ENCODE data around the gene RPS16.

The RPS16 gene

DNA sequence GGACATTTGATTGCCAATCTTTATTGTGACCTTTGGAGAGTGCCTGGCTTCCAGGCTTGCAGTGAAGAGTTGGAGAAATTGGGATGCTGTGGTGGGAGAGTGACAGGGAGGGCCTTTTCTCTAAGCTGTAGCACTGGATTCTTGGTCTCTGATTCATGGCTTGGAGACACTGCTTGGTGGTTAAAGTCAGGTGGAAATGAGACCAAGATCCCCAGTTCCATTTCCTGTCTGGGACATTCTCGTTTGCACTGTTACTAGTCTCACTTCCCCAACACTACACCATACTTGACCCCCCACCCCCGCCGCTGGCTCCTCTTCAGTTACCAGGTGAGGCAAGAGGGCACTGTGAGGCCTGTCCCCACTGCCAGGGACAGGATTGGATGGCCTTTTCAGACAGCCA lies 12.5 kb upstream of the RPS16 start:
- DNase-seq = no peak

DNA sequence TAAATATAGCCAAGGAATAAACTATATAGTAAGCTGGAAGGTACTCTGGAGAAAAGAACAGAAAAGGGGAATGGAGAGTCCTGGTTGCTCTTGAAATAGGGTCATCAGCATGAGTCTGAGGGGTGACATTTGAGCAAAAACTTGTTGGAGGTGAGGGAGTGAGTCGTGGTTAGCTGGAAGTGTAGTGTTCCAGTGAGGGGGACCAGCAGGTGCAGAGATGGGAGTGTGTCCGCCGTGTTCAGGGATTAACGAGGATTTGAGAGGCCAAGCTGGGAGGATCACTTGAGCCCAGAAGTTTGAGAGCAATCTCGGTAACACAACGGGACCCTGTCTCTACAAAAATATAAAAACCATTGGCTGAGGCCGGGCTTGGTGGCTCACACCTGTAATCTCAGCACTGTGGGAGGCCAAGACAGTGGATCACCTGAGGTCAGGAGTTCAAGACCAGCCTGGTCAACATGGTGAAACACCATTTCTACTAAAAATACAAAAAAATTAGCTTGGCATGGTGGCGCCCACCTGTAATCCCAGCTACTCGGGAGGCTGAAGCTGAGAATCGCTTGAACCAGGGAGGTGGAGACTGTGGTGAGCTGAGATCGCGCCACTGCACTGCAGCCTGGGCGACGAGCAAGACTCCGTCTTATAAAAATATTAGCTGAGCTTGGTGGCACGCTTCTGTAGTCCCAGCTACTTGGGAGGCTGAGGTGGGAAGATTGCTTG lies 10.8 kb upstream of the RPS16 start:
- DNase-seq = no peak

DNA sequence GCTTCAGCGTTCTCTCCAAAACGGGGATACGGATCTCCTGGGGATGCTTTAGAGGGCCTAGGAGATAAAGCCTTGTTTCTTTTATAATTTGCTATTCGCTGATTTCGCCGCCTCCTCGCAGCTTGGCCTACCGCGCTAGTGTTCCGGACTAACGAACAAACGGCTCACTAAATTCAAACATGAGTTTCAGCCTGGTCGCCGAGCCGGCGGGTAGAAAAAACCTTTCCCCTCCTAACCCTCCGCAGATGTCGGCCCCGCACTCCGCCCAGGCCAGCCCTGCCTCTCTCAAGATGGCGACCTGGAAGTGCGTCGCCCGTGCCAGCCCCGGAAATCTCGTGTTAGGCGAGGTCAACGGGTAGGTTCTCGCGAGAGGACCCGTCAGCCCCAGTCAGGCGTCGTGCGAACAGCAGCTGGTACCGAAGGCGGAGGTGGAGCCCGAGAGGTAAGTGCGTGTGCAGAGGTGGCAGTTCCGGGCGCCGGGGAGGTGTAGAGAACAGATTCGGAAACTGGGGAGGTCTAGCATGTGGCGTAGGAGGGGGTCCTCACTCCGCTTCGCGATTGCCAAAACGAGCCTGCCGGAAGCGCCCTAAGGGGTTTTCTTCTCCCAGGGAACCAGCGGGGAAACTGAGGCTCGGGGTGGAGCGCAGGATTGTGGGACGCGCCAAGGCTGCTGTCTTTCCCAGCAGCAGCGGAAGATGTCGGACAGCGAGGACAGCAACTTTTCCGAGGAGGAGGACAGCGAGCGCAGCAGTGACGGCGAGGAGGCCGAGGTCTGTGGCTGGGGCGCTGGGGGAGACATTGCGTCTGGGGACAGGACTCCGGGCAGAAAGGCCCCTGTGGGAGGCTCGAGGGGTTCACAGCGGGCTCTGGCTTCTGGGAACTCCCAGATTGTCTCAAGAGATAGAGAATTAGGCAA lies 9.7 kb upstream of the RPS16 start, which contains the start of gene SUPT5H:
TSS of gene SUPT5H (plus strand) at position 387 of the 916 bp plus-strand sequence. CDS start at position 696, 309 bp downstream.
- DNase-seq = peak; percentile 99

DNA sequence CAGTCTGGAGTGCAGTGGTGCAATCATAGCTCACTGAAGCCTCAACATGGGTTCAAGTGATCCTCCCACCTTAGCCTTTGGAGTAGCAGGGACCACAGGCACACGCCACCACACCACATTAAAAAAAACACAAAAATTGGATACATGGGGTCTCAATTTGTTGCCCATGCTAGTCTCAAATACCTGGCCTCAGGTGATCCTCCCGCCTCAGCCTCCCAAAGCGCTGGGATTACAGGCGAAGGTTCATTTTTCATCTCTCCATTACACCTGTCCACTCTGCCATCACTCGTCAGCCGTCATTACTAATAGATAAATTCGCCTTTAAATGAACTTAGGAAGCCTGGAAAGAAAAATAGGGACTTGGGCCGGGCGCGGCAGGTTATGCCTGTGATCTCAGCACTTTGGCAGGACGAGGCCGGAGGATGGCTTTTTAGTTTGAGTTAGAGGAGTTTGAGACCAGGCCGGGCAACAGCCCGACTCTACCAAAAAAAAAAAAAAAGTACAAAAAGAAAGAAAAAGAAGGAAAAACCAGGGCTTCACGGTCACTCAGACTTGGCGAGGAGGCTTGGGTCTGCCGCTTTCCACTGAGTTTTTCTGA lies 8.9 kb upstream of the RPS16 start:
- DNase-seq = peak; percentile 50

DNA sequence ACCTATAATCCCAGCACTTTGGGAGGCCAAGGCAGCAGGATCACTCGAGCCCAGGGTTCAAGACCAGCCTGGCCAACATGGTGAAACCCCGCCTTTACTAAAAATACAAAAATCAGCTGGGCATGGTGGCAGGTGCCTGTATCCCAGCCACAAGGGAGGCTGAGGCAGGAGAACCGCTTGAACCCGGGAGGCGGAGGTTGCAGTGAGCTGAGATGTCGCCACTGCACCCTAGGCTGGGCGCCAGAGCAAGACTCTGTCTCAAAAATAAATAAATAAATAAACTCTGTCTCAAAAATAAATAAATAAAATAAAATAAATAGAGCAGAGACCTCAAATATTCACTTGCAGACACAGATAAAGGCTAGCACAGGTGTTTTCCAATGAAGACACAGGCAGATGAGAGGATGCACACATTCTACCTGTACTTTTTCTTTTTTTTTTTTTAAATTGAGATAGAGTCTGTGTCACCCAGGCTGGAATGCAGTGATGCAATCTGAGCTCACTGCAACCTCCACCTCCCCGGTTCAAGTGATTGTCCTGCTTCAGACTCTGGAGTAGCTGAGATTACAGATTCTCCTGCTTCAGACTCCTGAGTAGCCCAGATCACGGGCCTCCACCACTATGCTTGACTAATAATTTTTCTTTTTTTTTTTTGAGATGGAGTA lies 2.7 kb upstream of the RPS16 start:
- DNase-seq = no peak

DNA sequence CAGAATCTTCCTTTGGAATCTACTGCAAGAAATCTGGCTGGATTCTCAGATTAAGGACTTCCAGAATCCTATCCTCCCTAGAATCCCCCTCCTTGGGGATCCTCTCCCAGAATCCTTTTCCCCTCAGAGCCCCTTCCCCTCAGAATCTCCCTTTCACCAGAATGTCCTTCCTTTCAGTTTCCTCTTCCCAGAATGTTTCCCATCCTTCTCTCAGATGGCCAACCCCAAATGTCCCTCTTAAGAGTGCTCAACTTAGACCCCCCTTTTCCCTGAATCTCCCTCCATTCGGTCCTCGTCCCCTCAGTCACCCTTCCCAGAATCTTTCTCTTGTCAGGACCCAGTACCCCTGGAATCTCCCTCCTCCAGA lies 584 bp upstream of the RPS16 start:
- no peak for DNase-seq

DNA sequence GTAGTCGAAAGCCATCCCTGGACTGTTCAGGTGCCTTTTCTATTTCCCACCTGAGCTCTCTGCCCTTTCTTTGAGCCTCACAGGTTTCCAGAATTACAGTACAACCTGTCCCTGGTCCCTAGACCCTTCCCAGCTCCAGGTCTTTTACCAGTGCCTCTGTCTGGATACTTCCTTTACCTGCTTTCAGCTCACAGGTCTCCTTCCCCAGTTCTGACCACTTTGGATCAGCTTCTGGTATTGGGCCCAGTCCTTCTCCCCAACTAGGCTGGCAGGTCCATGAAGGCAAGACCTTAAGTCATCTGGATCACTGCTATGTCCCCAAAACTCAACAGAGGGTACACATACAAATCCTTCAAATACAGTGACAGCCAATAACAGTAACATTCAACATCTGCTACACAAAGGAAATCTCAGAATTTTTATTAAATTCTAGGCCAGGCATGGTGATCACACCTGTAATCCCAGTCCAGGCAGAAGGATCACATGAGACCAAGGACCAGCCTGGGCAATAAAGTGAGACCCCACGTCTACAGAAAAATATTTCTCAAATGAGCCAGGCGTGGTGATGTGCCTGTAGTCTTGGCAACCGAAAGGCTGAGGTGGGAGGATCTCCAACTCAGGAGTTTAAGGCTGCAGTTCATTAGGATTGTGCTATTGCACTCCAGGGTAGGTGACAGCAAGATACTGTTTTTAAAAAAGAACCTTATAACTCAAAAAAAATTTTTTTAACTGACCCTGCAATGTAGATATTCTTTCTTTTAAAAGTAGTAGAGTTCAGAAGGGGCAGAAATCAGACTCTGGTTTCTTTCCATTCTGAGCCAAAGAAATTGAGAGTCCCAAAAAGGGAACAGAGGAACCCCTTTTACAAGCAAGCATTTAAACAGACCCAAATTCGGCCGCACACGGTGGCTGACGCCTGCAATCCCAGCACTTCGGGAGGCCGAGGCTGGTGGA lies 1.3 kb downstream of the RPS16 start:
- no peak for DNase-seq

DNA sequence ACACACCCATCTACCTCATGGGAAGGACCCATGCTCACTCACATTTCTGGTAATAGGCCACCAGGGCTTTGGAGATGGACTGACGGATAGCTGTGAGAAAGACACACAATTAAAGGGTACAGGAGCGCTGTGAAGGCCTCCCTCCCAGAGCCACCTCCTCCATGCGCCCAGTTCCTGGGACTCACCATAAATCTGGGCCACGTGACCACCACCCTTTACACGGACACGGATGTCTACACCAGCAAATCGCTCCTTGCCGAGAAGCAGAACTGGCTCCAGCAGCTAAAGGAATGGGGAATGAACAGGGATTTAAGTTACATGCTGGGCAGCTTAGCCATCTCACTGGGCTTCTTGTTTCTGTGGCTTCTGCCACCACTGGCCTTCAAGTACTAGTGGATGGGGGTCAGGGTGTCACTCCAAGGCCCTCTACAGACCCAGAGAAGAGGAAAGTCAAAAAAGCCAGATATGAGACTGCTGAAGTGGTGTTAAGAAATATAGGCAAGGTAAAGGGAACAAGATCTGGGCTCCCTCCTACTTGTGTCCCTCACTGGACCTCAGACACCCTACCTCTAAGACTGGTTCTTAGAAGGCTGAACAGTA lies 2.2 kb downstream of the RPS16 start:
- DNase-seq = no peak

DNA sequence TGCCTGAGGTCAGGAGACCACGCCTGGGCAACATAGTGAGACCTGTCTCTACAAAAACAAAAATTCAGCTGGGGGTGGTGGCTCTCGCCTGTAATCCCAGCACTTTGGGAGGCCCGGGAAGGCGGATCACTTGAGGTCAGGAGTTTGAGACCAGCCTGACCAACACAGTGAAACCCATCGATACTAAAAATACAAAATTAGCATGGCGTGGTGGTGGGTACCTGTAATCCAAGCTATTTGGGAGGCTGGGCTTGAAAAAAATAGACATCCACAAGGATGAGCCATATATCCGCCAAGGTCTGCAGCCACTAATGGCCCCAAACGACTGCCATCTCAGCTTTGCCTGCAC lies 3.1 kb downstream of the RPS16 start:
- no peak for DNase-seq

DNA sequence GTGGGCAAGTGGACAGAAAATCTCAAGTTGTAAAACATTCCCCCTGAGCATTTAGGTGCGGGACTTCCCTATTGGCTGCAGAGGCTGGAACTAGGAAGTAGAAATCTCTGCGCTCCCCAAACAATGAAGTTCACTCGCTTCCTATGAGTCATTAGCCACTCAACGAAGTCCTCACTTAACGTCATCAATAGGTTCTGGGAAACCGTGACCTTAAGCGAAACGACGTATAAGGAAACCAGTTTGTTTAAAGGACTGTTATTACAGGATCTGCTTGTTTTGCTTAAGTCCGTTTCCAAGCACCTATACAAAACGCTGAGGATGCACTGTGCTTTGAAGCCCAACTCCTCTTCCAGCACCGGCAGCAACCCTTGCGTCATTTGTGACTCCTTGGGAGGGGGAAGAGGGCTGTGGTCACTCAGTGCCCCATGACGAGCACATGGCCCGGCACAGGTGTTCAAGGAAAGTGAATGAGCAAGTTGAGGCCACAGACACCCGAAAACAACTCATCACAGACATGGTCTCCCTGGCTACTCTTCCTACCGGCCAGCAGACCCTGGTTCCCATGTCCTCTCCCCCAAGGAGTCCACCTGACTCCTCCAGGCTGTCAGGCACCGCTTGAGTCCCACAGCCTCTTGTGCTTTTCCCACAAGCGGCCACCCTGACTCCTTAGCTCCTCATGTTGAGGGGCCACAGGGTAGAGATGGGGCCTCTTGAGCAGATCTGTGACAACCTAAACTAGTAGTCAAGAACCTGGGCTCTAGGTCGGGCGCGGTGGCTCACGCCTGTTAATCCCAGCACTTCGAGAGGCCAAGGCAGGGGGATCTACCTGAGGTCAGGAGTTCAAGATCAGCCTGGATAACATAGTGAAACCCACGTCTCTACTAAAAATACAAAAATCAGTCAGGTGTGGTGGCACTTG lies 4.8 kb downstream of the RPS16 start:
- no peak for DNase-seq

DNA sequence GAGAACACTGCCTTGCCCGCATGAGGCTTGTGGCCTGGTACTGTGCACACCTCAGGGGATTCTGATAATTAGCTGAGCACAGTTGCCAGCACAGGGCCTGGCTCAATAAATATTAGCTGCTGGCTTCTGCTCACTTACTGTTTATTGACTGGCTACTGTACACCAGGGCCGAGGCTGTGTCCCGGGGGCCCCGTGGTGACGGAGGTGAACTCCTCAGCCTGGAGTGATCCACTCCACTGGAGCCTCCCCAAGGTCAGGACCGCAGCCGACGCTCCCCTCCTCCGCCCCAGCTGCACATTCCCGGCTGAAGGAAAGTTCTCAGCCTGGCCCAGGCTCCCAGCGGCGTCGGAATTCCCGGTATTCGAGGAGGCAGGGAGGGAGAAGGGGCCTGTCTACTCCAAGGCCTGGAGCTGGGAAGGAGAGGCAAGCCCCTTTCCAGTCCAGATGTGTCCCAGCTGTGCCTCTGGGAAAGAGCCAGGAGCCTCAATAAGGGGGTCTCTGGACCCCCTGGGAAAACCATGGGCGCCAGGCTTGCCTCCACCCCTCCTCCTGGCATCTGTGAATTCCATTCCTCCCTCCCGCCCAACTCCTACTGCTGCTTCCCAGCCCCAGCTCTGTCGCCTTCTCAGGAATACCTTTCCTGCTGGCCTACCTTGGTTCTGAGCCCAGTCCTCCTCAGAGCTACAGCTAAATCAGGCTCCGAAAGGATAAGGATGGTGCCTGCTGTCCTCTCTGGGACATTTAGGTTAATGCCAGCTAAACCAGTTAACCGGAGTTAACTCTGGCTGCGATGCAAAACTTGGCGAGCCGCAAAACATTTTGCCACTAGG lies 7.3 kb downstream of the RPS16 start:
- DNase-seq = no peak

DNA sequence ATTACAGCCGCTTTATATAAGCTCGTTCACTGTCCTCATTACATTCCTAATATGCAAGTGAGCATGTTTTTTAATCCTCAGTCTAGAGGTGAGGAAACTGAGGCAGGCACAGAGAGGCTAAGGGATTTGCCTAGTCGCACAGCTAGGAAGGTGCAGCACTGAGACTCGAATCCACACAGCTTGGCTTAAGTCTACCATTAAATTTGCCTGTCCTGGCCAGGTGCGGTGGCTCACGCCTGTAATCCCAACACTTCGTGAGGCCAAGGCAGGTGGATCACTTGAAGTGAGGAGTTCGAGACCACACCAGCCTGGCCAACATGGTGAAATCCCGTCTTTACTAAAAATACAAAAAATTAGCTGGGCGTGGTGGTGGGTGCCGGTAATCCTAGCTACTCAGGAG lies 8.0 kb downstream of the RPS16 start:
- DNase-seq = no peak

DNA sequence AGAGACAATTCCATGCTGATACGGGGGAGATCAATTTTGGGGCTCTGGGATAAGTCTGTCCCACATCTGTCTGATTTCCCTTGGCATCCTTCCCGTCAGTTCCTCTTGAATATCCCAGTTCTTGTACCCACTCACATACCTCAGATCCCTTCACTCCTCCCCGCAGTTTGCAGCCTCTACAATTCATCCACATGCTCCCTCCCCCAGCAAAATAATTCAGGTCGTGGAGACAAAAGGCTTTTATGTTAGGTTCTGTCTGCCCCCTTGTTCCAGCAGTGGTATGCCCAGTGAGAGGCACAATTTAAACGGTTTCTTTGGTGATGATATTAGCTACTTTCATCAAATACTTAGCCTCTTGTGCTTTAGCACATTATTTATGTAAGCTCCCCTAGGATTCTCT lies 9.6 kb downstream of the RPS16 start:
- DNase-seq = no peak

DNA sequence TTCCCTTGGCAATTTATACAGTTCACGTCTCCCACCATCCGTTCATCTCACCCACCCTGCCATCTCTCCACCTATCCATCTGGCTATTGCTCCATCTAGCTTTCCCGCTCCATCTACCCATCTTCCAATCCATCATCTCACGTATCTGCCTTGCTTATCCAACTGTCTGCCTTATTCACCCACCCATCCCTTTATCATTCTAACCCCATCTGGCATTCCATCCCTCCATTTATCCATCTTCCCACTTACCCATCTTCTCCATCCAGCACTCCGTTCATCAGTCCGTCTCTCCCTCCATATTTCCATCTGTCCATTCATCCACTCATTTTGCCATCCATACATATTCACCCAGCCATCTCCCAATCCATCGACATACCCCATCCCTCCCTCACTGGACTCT lies 10.0 kb downstream of the RPS16 start:
- DNase-seq = no peak

DNA sequence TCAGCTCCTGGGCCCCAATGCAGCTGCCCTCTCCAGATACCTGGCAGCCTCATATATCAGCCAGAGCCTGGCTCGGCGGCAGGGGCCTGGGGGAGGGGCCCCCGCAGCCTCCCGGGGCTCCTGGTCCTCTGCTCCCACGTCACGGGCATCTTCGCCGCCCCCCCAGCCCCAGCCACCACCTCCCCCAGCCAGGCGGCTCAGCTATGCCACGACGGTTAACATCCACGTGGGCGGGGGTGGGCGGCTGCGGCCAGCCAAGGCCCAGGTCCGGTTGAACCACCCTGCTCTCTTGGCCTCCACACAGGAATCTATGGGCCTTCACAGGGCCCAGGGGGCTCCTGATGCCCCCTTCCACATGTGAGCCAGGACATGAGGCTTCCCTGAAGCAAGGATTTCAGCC lies 10.8 kb downstream of the RPS16 start:
- no peak for DNase-seq

DNA sequence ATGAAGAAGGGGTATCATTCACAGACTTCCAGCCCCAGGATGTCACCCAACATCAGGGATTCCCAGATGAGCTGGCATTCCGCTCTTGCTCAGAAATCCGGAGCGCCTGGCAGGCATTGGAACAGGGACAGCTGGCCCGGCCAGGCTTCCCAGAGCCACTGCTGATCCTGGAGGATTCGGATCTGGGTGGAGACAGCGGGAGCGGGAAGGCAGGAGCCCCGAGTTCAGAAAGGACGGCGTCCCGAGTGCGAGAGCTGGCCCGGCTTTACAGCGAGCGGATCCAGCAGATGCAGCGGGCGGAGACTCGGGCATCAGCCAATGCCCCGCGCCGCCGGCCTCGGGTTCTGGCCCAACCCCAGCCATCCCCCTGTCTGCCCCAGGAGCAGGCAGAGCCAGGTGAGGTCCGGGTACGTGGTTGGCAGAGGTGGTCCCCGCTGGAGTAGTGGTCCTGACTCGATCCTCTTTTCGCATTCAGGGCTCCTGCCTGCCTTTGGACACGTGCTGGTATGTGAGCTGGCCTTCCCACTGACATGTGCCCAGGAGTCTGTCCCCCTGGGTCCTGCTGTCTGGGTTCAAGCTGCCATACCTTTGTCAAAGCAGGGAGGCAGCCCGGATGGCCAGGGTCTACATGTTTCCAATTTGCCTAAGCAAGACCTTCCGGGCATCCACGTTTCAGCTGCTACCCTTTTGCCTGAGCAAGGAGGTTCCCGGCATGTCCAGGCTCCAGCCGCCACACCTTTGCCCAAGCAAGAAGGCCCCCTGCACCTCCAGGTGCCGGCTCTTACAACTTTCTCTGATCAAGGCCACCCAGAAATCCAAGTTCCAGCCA lies 12.3 kb downstream of the RPS16 start:
- no peak for DNase-seq

DNA sequence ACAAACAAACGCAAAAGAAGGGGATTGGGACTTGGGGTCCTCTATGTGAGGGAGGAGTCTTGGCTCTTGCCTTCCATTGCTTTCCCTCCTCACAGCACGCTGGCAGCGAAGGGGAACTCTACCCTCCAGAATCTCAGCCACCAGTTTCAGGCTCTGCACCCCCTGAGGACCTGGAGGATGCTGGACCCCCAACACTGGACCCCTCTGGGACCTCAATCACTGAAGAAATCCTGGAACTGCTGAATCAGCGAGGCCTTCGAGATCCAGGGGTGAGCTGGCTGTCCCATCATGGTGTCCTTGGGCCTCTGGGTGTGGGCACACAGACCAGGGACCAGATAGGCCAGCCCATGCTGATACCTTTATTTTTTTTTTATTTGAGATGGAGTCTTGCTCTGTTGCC lies 13.7 kb downstream of the RPS16 start:
- no peak for DNase-seq

DNA sequence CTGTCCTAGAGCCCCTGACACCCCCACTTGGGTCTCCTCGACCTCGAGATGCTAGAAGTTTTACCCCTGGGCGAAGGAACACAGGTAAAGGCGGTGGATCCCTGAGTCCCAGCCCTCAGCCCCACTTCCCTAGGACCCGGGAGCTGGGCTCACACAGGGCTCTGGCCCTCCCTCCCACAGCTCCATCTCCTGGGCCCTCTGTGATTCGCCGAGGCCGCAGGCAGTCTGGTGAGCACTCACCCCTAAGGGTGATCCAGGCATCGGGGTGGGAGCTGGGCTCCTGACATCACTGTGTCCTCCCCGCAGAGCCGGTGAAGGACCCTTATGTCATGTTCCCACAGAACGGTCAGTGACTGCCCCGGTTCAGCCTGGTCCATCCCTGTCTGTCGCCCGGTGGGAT lies 15.0 kb downstream of the RPS16 start:
- no peak for DNase-seq

DNA sequence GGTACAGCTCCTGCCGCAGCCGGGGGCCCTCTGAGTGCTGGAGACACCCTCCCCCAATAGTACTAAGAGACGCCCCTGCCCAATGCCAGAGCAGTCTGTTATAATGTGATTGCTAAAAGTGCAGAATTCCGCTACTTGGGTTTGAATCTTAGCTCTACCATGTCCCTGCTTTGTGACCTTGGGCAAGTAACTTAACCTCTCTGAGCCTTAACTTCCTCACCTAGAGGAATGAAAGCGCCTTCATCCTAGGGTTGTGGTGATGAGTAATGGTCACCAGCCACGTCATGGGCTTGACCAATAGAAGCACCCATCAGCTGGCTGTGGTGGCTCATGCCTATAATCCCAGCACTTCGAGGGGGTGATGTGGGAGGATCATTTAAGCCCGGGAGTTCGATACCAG lies 16.7 kb downstream of the RPS16 start:
- no peak for DNase-seq
